GM23338 (cell line): ENCODE data around the gene KIF24. TPM values are rescaled to one million over a fixed set of nuclear protein-coding genes. Genes with fewer than 3 reads are reported as not detected.

Experiments
- ATAC-seq: fragments of 200-7000 bp; cut with Tn5 transposase; 3 replicates; pipeline ENCODE4 v1.9.1; 2020
- DNase-seq: peaks from one replicate; pipeline ENCODE4 v3.0.0-alpha.2; 2015; ENCODE audit warnings: low spot score
- H2AFZ ChIP-seq: fragments of 200-600 bp; sonication (generic); 2 replicates; pipeline ENCODE4 v1.8.0; 2016; ENCODE audit warnings: antibody characterized with exemption, mild to moderate bottlenecking, moderate library complexity
- H3F3A ChIP-seq: fragments of 200-600 bp; sonication (generic); replicated peaks from 2 replicates; pipeline ENCODE4 v1.8.0; 2017; ENCODE audit warnings: antibody characterized with exemption, mixed run types, low read depth
- H3K27ac ChIP-seq: fragments of 200-600 bp; sonication (generic); 2 replicates; pipeline ENCODE4 v1.6.1; 2016; ENCODE audit warnings: low read depth
- H3K27me3 ChIP-seq: fragments of 200-600 bp; sonication (generic); 2 replicates; pipeline ENCODE4 v1.8.0; 2016; ENCODE audit warnings: mild to moderate bottlenecking, mixed run types, moderate library complexity; ENCODE audit not compliant: insufficient read depth
- H3K36me3 ChIP-seq: fragments of 200-600 bp; sonication (generic); 2 replicates; pipeline ENCODE4 v1.8.0; 2016; ENCODE audit warnings: mild to moderate bottlenecking; ENCODE audit not compliant: insufficient read depth
- H3K4me1 ChIP-seq: fragments of 200-600 bp; sonication (generic); 2 replicates; pipeline ENCODE4 v1.8.0; 2016; ENCODE audit warnings: mild to moderate bottlenecking, moderate library complexity; ENCODE audit not compliant: insufficient read depth
- H3K4me2 ChIP-seq: fragments of 200-600 bp; sonication (generic); 2 replicates; pipeline ENCODE4 v1.7.1; 2017; ENCODE audit warnings: mixed run types
- H3K4me3 ChIP-seq: fragments of 200-600 bp; sonication (generic); 2 replicates; pipeline ENCODE4 v1.6.1; 2016; ENCODE audit warnings: mixed run types
- H3K79me2 ChIP-seq: fragments of 200-600 bp; sonication (generic); replicated peaks from 2 replicates; pipeline ENCODE4 v1.8.0; 2017; ENCODE audit warnings: mild to moderate bottlenecking; ENCODE audit not compliant: insufficient read depth
- H3K9me2 ChIP-seq: fragments of 200-600 bp; sonication (generic); 2 replicates; pipeline ENCODE4 v1.8.0; 2017; ENCODE audit not compliant: insufficient read depth
- H4K20me1 ChIP-seq: fragments of 200-600 bp; sonication (generic); replicated peaks from 2 replicates; pipeline ENCODE4 v1.8.0; 2017; ENCODE audit warnings: mild to moderate bottlenecking; ENCODE audit not compliant: insufficient read depth
- H3K27ac Mint-ChIP-seq: 2 replicates; pipeline ENCODE4 v1.8.0; 2020; ENCODE audit warnings: inconsistent platforms, mild to moderate bottlenecking, moderate library complexity, mixed read lengths
- H3K27me3 Mint-ChIP-seq: 3 replicates; pipeline ENCODE4 v1.8.0; 2022; ENCODE audit warnings: low read depth, mild to moderate bottlenecking, moderate library complexity, mixed read lengths, inconsistent platforms; ENCODE audit not compliant: insufficient read depth, poor library complexity
- H3K36me3 Mint-ChIP-seq: 3 replicates; pipeline ENCODE4 v1.8.0; 2021; ENCODE audit warnings: low read depth, mild to moderate bottlenecking, inconsistent platforms, moderate library complexity, mixed read lengths
- H3K4me1 Mint-ChIP-seq: 3 replicates; pipeline ENCODE4 v1.8.0; 2020; ENCODE audit warnings: mild to moderate bottlenecking, inconsistent platforms, mixed read lengths
- H3K4me3 Mint-ChIP-seq: 3 replicates; pipeline ENCODE4 v1.8.0; 2021; ENCODE audit warnings: moderate library complexity, mild to moderate bottlenecking, inconsistent platforms, mixed read lengths
- H3K9me3 Mint-ChIP-seq: 3 replicates; pipeline ENCODE4 v1.8.0; 2020; ENCODE audit warnings: moderate library complexity, mild to moderate bottlenecking, inconsistent platforms, mixed read lengths
- NANOG ChIP-seq: IDR thresholded peaks from 2 replicates; pipeline ENCODE4 v1.6.1; 2016; ENCODE audit warnings: antibody characterized with exemption, borderline replicate concordance
- REST ChIP-seq: IDR thresholded peaks from one replicate; pipeline ENCODE4 v1.6.1; 2018; ENCODE audit warnings: antibody characterized with exemption; ENCODE audit not compliant: unreplicated experiment
- polyA plus RNA-seq: library from polyadenylated mRNA; unstranded; fragments of >200 nt; fragmentation: Nextera tagmentation; extraction: Ambion mirVana; gene quantifications from 2 replicates; pipeline ENCODE4 v1.2.1, GENCODE V29; 2016
- total RNA-seq: library from RNA; depleted of rRNA; stranded (reverse); fragments of >200 nt; shearing (Covaris generic); gene quantifications from 2 replicates; pipeline ENCODE4 v1.2.3, GENCODE V29; 2014
- TF ChIP-seq, protein P1 (sequence below): IDR thresholded peaks from 2 replicates; pipeline ENCODE4 v1.6.1; 2016; ENCODE audit warnings: antibody characterized with exemption
- TF ChIP-seq, protein P2 (sequence below), 2 experiments: fragments of 200-600 bp in 1 of 2; sonication (generic) in 1 of 2; conservative IDR thresholded peaks; 2 replicates each; pipeline versions ENCODE4 v1.5.1 to v1.6.1; 2016 to 2017; ENCODE audit warnings: antibody characterized with exemption in 2 of 2, low read depth in 2 of 2, mild to moderate bottlenecking in 2 of 2, moderate library complexity in 1 of 2

The KIF24 gene
- total and polyA plus RNA-seq, 2 experiments from 2014 or later = 1.3 to 4.4 TPM

DNA sequence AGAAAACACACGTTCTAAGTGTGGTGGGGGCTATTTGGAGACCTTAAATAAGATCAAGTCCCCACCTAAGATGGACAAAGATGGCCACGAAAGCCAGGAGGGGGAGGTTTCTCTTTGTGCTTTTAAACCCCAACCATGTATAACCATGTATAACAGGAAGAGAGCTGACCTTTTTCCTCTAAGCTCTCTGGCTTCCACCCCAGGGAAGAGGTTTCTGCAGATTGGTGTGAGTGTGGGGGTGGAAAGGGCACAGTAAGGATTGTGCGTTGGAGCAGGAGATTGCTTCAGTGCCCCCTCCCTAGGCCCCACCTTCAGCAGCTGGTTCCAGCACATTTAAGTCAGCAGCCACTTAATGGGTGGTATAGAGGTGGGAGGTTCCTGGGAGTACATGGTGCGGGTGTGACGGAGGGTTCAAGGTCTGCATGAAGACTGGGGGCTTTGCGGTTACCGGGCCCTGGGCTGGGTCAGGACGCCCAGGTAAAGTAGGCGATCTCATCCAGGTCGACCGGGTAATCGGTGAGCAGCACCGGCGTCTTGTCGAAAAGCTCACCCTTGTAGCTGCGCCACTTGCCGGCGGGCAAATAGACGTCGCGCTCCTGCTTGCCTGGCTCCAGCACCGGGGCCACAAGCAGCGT, 41.4 kb upstream of the KIF24 start (continued):
- no peak for TF ChIP-seq REST
- TF ChIP-seq, protein P1, sequence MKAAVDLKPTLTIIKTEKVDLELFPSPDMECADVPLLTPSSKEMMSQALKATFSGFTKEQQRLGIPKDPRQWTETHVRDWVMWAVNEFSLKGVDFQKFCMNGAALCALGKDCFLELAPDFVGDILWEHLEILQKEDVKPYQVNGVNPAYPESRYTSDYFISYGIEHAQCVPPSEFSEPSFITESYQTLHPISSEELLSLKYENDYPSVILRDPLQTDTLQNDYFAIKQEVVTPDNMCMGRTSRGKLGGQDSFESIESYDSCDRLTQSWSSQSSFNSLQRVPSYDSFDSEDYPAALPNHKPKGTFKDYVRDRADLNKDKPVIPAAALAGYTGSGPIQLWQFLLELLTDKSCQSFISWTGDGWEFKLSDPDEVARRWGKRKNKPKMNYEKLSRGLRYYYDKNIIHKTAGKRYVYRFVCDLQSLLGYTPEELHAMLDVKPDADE = no peak
- TF ChIP-seq NANOG = no peak
- TF ChIP-seq, protein P2, sequence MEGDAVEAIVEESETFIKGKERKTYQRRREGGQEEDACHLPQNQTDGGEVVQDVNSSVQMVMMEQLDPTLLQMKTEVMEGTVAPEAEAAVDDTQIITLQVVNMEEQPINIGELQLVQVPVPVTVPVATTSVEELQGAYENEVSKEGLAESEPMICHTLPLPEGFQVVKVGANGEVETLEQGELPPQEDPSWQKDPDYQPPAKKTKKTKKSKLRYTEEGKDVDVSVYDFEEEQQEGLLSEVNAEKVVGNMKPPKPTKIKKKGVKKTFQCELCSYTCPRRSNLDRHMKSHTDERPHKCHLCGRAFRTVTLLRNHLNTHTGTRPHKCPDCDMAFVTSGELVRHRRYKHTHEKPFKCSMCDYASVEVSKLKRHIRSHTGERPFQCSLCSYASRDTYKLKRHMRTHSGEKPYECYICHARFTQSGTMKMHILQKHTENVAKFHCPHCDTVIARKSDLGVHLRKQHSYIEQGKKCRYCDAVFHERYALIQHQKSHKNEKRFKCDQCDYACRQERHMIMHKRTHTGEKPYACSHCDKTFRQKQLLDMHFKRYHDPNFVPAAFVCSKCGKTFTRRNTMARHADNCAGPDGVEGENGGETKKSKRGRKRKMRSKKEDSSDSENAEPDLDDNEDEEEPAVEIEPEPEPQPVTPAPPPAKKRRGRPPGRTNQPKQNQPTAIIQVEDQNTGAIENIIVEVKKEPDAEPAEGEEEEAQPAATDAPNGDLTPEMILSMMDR (conservative IDR thresholded peaks at IDR 0.05; ENCODE audit: low read depth in 2 of 2) = no peak

- no peak overlapping the region for H3K4me3 Mint-ChIP-seq
- H3F3A ChIP-seq = no peaks in the 10 kb centered on the region
- H3K36me3 ChIP-seq = no peaks in the 10 kb centered on the region
- peaks cover 5% of the 10 kb centered on the region for H3K27me3 Mint-ChIP-seq
- no peak for DNase-seq
- peaks cover 51% of the 10 kb centered on the region for H3K36me3 Mint-ChIP-seq
- H3K27ac Mint-ChIP-seq = no peak overlapping the region
- no peak overlapping the region for H3K4me3 ChIP-seq
- H3K27me3 ChIP-seq = no peaks in the 10 kb centered on the region
- no peak overlapping the region for H3K27ac ChIP-seq
- no peak overlapping the region for H3K4me2 ChIP-seq
- ATAC-seq = no peak
- no peaks in the 10 kb centered on the region for H3K79me2 ChIP-seq
- 0 out of 2 replicates have a peak, but pooled peaks cover 3% of the 10 kb centered on the region for H3K9me2 ChIP-seq
- H4K20me1 ChIP-seq = no peaks in the 10 kb centered on the region
- peaks cover 10% of the 10 kb centered on the region for H3K4me1 Mint-ChIP-seq
- H2AFZ ChIP-seq = no peak overlapping the region
- peaks cover 8% of the 10 kb centered on the region; the same call in 1 of the 2 replicates for H3K4me1 ChIP-seq
- H3K9me3 Mint-ChIP-seq = peaks cover 22% of the 10 kb centered on the region
- TF ChIP-seq REST = no peak
- TF ChIP-seq, protein P2 (conservative IDR thresholded peaks at IDR 0.05; ENCODE audit: low read depth in 2 of 2) = no peak
These were observed 40.6 kb upstream of the KIF24 start for GRCh38 chr9:34369636-34370035.
